A549 treated with Hydrocortisone at 1 μM for 4 hours (cell line): ENCODE data around the gene HBP1. TPM values are rescaled to one million over a fixed set of nuclear protein-coding genes. Genes with fewer than 3 reads are reported as not detected.

Source experiments
- total RNA-seq: library from RNA; stranded (reverse); fragments of 200-300 nt; extraction: Qiagen RNA extraction; gene quantifications from 5 replicates; pipeline ENCODE4 v1.2.3, GENCODE V29; 2022

HBP1 gene
- 14.6 to 22.2 TPM (median 20.6 TPM) in 5 replicates for total RNA-seq

DNA sequence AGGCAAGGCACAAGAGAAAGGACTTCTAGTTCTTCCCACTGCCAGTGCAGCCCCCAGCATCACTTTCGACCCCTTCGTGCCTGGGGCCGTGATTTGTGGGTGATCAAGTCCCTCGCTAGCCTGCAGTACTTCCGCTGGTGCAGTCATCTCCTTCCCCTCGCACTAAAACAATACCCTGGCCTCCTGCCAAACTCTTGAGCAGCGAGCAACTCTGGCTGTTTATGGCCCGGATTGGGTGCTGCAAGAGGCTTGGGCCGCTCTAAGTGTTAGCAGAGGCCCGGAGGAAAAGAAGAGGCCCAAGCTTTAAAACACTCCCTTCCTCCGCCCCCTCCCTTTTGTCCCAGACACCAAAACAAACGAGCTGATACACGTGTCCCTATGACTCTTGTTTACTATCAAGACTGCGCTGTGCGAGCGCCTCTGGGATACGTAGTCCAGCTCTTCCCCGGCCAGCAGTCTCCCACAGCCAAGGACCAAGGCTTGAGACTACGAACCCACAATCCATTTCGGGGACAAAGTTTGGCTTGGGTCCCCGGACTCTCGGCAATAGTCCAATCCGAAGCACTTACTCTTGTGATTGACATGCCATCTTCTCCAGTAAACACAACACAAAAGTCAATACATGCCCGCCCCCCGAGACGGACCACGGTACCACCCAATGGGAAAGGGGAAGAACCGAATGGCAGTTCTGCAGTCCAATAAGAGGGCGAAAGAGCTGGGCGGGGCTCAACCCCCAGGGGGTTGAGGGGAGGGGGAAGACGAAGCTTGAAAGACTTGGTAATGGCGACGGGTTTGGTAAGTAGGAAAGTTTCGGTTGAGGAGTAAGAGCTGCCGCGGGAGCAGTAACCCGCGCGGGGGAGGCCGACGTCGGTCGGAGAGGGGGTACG is at the start of gene HBP1:
HBP1 (plus strand) TSS at position 771 of the 887 bp plus-strand sequence. CDS start 10,891 bp downstream, outside the sequence.

Other genes starting within 250 kb of the HBP1 start
- gene PRKAR2B, start 124.3 kb upstream of the HBP1 start, total RNA-seq = 2.2 to 3.4 TPM (median 2.8 TPM) in 5 replicates